AG09319 (cell line): ENCODE data around the gene AKT1S1.

Experiments
- DNase-seq: peaks from one replicate; pipeline ENCODE4 v3.0.0-alpha.2; 2010; ENCODE audit warnings: low read depth; ENCODE audit errors: extremely low read depth
- TF ChIP-seq, protein P1 (sequence below): IDR thresholded peaks from 2 replicates; pipeline ENCODE4 v1.5.1; 2011; ENCODE audit warnings: low read depth, mild to moderate bottlenecking, inconsistent platforms, low read length, moderate library complexity

AKT1S1 gene

DNA sequence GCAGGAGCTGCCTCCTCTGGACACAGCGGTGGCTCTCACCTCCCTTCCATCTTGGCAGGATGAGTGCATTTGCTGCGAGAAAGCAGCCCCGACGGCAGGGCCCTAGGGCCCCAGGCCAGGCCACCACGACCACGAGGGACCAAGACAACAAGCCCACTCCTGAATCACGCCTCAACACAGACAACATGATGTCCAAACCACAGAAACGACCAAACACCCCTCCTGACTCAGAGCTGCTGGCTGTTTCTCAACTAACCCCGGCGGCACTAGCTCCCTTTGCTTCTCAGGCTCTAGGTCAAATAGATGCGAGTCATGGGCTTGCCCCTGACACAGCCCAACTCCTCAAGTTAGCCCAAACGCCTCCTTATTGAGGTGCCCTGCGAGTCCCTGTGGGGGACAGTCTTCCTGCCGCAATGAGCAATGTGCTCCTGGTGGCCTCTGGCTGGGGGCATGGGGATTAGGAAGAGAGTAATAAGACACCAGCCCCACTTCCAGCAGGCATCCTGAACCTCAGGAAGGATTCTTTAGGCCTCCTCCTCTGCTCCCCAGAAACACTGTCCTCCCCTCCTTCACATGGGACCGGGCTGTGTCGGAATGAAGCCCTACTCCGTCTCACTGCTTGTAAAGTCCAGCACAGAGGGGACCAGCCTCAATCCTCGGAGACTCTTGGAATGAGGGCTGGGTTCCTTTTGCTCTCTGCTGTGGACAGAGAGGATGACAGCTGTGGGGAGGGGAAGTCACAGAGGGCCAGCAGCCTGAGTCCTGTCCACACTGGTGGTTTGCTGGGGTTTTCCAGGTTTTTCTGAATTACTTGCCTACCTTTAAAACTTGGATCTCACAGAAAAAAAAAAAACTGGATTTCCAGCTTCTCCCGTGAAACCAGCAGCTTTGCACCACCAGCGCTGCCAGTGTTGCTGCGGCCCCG, 45.0 kb upstream of the AKT1S1 start:
- peak; percentile 22 for DNase-seq
- TF ChIP-seq, protein P1, sequence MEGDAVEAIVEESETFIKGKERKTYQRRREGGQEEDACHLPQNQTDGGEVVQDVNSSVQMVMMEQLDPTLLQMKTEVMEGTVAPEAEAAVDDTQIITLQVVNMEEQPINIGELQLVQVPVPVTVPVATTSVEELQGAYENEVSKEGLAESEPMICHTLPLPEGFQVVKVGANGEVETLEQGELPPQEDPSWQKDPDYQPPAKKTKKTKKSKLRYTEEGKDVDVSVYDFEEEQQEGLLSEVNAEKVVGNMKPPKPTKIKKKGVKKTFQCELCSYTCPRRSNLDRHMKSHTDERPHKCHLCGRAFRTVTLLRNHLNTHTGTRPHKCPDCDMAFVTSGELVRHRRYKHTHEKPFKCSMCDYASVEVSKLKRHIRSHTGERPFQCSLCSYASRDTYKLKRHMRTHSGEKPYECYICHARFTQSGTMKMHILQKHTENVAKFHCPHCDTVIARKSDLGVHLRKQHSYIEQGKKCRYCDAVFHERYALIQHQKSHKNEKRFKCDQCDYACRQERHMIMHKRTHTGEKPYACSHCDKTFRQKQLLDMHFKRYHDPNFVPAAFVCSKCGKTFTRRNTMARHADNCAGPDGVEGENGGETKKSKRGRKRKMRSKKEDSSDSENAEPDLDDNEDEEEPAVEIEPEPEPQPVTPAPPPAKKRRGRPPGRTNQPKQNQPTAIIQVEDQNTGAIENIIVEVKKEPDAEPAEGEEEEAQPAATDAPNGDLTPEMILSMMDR = no peak

DNA sequence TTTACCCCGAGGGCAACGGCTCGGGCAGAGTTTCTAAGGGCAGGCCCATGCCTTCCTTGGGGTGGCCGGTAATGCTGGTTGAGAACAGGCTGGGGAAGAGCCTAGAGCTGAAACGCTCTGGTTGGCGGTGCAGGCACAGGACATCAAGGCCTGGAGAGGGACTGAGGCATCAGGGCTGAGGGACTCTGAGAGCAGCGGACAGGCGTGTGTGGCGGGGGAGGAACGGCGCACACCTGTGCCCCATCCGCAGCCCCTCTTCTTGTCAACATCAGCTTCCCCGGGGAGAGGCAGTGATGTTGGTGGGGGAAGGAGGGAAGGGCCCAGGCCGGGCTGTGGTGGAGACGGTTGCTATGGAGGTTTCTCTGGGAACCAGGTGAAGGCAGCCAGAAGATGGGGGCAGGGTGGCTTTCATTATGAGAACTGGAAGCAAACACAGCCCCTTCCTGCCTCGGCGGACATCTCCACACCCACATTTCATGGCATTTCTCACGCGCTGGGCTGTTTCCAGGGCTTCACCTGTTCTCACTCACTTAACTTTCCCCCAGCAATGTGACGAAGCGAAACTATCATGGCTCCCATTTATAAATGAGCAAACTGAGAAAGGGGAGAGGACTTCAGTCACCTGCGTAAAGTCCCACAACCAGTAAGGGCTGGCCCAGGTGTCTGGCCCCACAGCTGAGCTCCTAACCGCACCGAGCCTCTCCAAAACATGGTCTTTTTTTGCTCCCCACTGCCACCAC, 43.6 kb upstream of the AKT1S1 start:
- no peak for DNase-seq
- TF ChIP-seq, protein P1 = no peak

DNA sequence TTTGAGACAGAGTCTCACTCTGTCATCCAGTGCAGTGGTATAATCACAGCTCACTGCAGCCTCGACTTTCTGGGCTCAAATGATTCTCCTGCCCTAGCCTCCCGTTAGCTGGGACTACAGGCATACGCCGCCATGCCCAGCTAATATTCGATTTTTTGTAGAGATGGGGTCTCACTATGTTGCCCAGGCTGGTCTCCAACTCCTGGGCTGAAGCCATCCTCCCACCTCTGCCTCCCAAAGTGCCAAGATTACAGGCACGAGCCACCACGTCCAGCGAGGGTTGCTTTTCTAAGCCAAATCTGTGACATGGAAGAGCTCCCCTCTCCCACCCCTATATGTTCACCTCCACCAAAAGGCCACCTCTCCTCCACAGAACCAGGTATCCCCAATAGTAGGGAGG, 40.9 kb upstream of the AKT1S1 start:
- no peak for DNase-seq
- TF ChIP-seq, protein P1 = no peak

DNA sequence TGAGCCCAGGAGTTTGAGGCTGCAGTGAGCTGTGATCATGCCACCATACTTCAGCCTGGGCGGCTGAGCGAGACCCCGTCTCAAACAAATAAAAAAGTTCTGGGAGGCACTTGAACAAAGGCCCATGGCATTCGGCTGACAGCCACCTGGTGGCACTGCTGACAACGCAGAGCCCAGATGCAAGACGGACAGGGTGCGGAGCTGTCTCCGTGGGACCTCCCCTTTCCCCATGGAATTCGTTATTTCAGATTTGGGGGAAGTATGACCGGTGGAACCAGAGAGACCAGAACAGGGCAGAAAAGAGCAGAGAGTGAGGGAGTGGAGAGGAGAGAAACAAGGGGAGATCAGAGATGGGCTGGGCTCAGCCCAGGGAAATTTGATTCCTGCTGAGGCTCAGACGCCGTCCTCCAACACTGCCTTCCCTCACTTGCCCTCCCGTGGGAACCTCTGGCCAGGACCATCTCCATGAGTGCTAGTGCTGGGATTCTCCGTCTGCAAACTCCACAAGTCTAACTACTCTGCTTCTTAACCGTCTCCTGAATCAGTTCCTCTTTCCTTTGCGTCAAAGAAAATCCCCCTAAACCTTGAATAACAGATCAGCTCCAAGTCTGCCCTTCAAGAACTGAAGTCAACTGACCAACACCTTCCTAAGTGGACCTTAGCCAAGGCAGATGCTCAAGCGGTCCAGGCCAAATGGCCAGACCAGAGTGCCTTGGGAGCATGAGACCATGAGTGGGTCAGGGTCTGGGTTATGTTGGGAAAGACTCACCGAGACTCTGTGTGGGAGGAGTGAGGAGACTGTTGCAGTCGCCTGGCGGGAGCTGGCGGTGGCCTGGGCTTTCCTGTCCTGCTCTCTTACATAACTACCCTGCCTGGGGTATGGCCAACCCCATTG, 39.9 kb upstream of the AKT1S1 start:
- no peak for DNase-seq
- TF ChIP-seq, protein P1 = no peak

DNA sequence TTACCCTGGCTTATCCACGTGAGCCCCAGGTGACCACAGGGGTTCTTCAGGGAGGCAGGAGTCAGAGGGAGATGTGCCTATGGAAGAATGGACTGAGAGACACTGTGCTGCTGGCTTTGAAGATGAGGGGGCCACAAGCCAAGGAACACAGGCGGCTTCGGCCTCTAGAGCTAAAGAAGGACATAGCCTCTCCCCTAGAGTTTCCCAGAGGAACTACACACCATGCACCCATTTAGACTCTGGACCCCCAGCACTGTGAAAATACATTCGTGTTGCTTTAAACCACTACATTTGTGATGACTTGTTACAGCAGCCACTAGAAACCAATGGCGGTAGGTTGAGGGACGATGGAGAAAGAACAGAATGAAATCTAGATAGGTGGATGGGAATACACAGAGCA, 38.1 kb upstream of the AKT1S1 start:
- TF ChIP-seq, protein P1 = no peak
- DNase-seq = no peak

DNA sequence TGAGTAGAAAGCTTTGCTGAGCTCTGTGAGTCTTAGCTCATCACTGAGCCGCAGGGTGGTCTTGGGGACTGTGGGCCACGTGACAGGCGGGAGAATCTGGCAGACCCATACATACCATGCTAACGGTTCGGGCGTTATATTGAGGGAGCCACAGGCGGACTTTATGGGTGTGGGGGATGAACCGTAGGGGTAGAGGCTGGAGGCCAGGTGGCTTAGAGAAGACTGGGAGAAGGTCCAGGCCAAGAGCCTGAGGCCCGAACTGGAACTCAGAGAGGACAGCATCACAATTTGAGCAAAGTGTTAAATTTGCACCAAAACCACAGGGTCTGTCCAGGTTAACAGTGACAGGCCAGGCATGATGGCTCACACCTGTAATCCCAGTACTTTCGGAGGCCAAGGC, 36.6 kb upstream of the AKT1S1 start:
- TF ChIP-seq, protein P1 = no peak
- DNase-seq = no peak
